ENCODE measurements around the gene LRRC8B. TPM values are rescaled to one million over a fixed set of nuclear protein-coding genes. Genes with fewer than 3 reads are reported as not detected.
"Not testable (repeated sequence)": the region's sequence is repeated elsewhere in the genome, so short reads cannot be mapped to it uniquely, and the experiment has no call there.

LRRC8B gene
- total RNA-seq, 4 donors from 2014 or later = 3.5 to 15.7 (median 8.5) TPM

- no peaks in the 10 kb centered on the region for H3K9me3 ChIP-seq
- intact Hi-C loops (cut with DNase I; ENCODE audit: low total_unique reads) (no loop called here), in situ Hi-C loops (cut with MboI; ENCODE audit: low sequenced_read_pairs in 4 of 4) (loop anchor here in 1 of 4 donors (10.0 kb wide), 1 partner anchor 65 kb away; the partner anchor contains the start of gene LRRC8B)
- ATAC-seq (no peak), DNase-seq (no peak)
- no peak overlapping the region for H3K27ac ChIP-seq
- H3K36me3 ChIP-seq = peaks cover 0 to 30% of the 10 kb centered on the region in 2 donors
- H3K4me3 ChIP-seq = no peak overlapping the region
- no peak for TF ChIP-seq POLR2A (IDR thresholded peaks at IDR 0.05)
- no peaks in the 10 kb centered on the region for H3K27me3 ChIP-seq
- H3K4me1 ChIP-seq = peaks cover 0 to 2% of the 10 kb centered on the region in 2 donors
Measured at GRCh38 chr1:89589515-89589914, 64.9 kb downstream of the LRRC8B start.

GRCh38 chr1:89590341-89591080, 65.9 kb downstream of the LRRC8B start:
- in situ Hi-C loops (cut with MboI; ENCODE audit: low sequenced_read_pairs in 4 of 4) = loop anchor here in 2 of 4 donors (10.0 kb wide), 1 partner anchor 106 kb away; no protein-coding TSS in a partner anchor

GRCh38 chr1:89592861-89593302, 68.3 kb downstream of the LRRC8B start:
- H3K36me3 ChIP-seq, DNase-seq, ATAC-seq, H3K27me3 ChIP-seq, H3K4me3 ChIP-seq, H3K9me3 ChIP-seq, H3K4me1 ChIP-seq, H3K27ac ChIP-seq: not testable (repeated sequence)
- in situ Hi-C loops (cut with MboI; ENCODE audit: low sequenced_read_pairs in 4 of 4) (loop anchor here in 2 of 4 donors (10.0 kb wide), 1 partner anchor 108 kb away; no protein-coding TSS in a partner anchor), intact Hi-C loops (cut with DNase I; ENCODE audit: low total_unique reads) (loop anchor here (10.0 kb wide), 1 partner anchor 172 kb away; no protein-coding TSS in a partner anchor)

More at GRCh38 chr1:89590341-89591080, 65.9 kb downstream of the LRRC8B start:
- intact Hi-C loops (cut with DNase I; ENCODE audit: low total_unique reads) = loop anchor here (10.0 kb wide), 1 partner anchor 174 kb away; no protein-coding TSS in a partner anchor
- peaks cover 0 to 21% of the 10 kb centered on the region in 2 donors for H3K36me3 ChIP-seq
- peaks cover 0 to 2% of the 10 kb centered on the region in 2 donors for H3K4me1 ChIP-seq
- TF ChIP-seq CTCF (IDR thresholded peaks at IDR 0.05 in 4 of 5, conservative IDR thresholded peaks at IDR 0.05 in 1 of 5) (no peak), POLR2A (IDR thresholded peaks at IDR 0.05) (no peak)
- no peaks in the 10 kb centered on the region for H3K27me3 ChIP-seq
- no peak overlapping the region for H3K27ac ChIP-seq
- no peak overlapping the region for H3K4me3 ChIP-seq
- DNase-seq = no peak
- H3K9me3 ChIP-seq = no peaks in the 10 kb centered on the region
- ATAC-seq = no peak

- peaks cover 0 to 8% of the 10 kb centered on the region in 2 donors for H3K36me3 ChIP-seq
- in situ Hi-C loops (cut with MboI; ENCODE audit: low sequenced_read_pairs in 4 of 4) = loop anchor here in 2 of 4 donors (10.0 kb wide), 1 partner anchor 109 kb away; no protein-coding TSS in a partner anchor
- H3K9me3 ChIP-seq = no peaks in the 10 kb centered on the region
- no peaks in the 10 kb centered on the region for H3K27me3 ChIP-seq
- DNase-seq (no peak), ATAC-seq (no peak)
- H3K27ac ChIP-seq = no peak overlapping the region
- no peak overlapping the region for H3K4me3 ChIP-seq
- H3K4me1 ChIP-seq = peaks cover 0 to 2% of the 10 kb centered on the region in 2 donors
- intact Hi-C loops (cut with DNase I; ENCODE audit: low total_unique reads) = loop anchor here (10.0 kb wide), 1 partner anchor 171 kb away; no protein-coding TSS in a partner anchor
- TF ChIP-seq CTCF (IDR thresholded peaks at IDR 0.05 in 4 of 5, conservative IDR thresholded peaks at IDR 0.05 in 1 of 5) = no peak
- no peak for TF ChIP-seq POLR2A (IDR thresholded peaks at IDR 0.05)
Measured at GRCh38 chr1:89594096-89594740, 69.6 kb downstream of the LRRC8B start.

GRCh38 chr1:89596698-89597097, 72.1 kb downstream of the LRRC8B start:
- intact Hi-C loops (cut with DNase I; ENCODE audit: low total_unique reads) = loop anchor here (10.0 kb wide), 1 partner anchor 168 kb away; no protein-coding TSS in a partner anchor

More at GRCh38 chr1:89596698-89597097, 72.1 kb downstream of the LRRC8B start:
- Histone ChIP-seq H3K9me3 (no peaks in the 10 kb centered on the region), H3K36me3 (peaks cover 0 to 8% of the 10 kb centered on the region in 2 donors), H3K27ac (no peak overlapping the region), H3K4me3 (no peak overlapping the region), H3K4me1 (no peaks in the 10 kb centered on the region), H3K27me3 (no peaks in the 10 kb centered on the region)
- no peak for TF ChIP-seq POLR2A (IDR thresholded peaks at IDR 0.05)
- TF ChIP-seq CTCF (IDR thresholded peaks at IDR 0.05 in 4 of 5, conservative IDR thresholded peaks at IDR 0.05 in 1 of 5) = no peak
- DNase-seq (no peak), ATAC-seq (no peak)
- in situ Hi-C loops (cut with MboI; ENCODE audit: low sequenced_read_pairs in 4 of 4) = loop anchor here in 3 of 4 donors (5.0 to 10.0 kb wide), 2 partner anchors 109 to 112 kb away; no protein-coding TSS in a partner anchor

All from gastrocnemius medialis (tissue), 4 donors.